Caco-2 (cell line): ENCODE data around the gene ZNF317. TPM values are rescaled to one million over a fixed set of nuclear protein-coding genes. Genes with fewer than 3 reads are reported as not detected.
A peak's percentile ranks its signal among the peaks of the same experiment; 100 is the strongest.

Experiments used
- Bru-seq: library from RNA; stranded (reverse); fragments of 400-500 nt; gene quantifications from one replicate; lab custom pipeline; 2021; lab: Mats Ljungman, UMichigan
- BruChase-seq, 2 experiments: library from RNA; stranded (reverse); fragments of 400-500 nt; gene quantifications; one replicate each; lab custom pipeline; 2021; lab: Mats Ljungman, UMichigan
- BruUV-seq: library from RNA; stranded (reverse); fragments of 400-500 nt; replicated peaks from 2 replicates; lab custom pipeline; 2021; lab: Mats Ljungman, UMichigan
- CTCF ChIA-PET: fragments of 300-600 bp; sonication (Branson Sonifier 250); formaldehyde crosslinking; loops from one replicate; lab custom pipeline; 2022; ENCODE audit warnings: antibody characterized with exemption; lab: Charles Lee
- POLR2A ChIA-PET: fragments of 300-600 bp; sonication (Branson Sonifier 250); formaldehyde crosslinking; loops from one replicate; lab custom pipeline; 2022; ENCODE audit warnings: antibody characterized with exemption; lab: Charles Lee
- DNase-seq, 2 experiments: peaks; one replicate each; pipeline versions ENCODE4 v3.0.0 to v3.0.0-alpha.2; 2020 to 2022
- H3K27me3 ChIP-seq: replicated peaks from 2 replicates; pipeline ENCODE4 v1.6.0; 2011; ENCODE audit warnings: low read length; ENCODE audit not compliant: control insufficient read depth, insufficient read depth
- H3K36me3 ChIP-seq: 2 replicates; pipeline ENCODE4 v1.5.1; 2011; ENCODE audit warnings: low read length; ENCODE audit not compliant: control insufficient read depth, insufficient read depth
- H3K4me1 ChIP-seq: fragments of 250-450 bp; sonication (Bioruptor Pico); 2 replicates; pipeline ENCODE4 v1.5.1; 2020; ENCODE audit warnings: mild to moderate bottlenecking
- H3K4me3 ChIP-seq: 2 replicates; pipeline ENCODE4 v1.5.1; 2011; ENCODE audit warnings: low read depth, mild to moderate bottlenecking, control low read depth, low read length
- H3K9me3 ChIP-seq: fragments of 250-450 bp; sonication (Bioruptor Pico); 2 replicates; pipeline ENCODE4 v1.5.1; 2020; ENCODE audit warnings: mild to moderate bottlenecking, moderate library complexity
- H3K27ac Mint-ChIP-seq: one replicate; pipeline ENCODE4 v1.8.0; 2022; ENCODE audit warnings: mixed read lengths; ENCODE audit not compliant: unreplicated experiment
- H3K27me3 Mint-ChIP-seq: one replicate; pipeline ENCODE4 v1.8.0; 2022; ENCODE audit warnings: mixed read lengths; ENCODE audit not compliant: insufficient read depth, unreplicated experiment
- H3K36me3 Mint-ChIP-seq: one replicate; pipeline ENCODE4 v1.8.0; 2022; ENCODE audit warnings: mild to moderate bottlenecking, mixed read lengths; ENCODE audit not compliant: insufficient read depth, unreplicated experiment
- H3K4me1 Mint-ChIP-seq: one replicate; pipeline ENCODE4 v1.8.0; 2022; ENCODE audit warnings: low read depth, mixed read lengths; ENCODE audit not compliant: unreplicated experiment
- H3K4me3 Mint-ChIP-seq: one replicate; pipeline ENCODE4 v1.8.0; 2022; ENCODE audit warnings: mild to moderate bottlenecking, moderate library complexity, mixed read lengths; ENCODE audit not compliant: unreplicated experiment
- H3K9me3 Mint-ChIP-seq: one replicate; pipeline ENCODE4 v1.8.0; 2022; ENCODE audit warnings: mixed read lengths; ENCODE audit not compliant: unreplicated experiment
- CTCF ChIP-seq, 2 experiments: fragments of 200-600 bp in 1 of 2; IDR thresholded peaks; 1 replicate in 1 of 2; 2 replicates in 1 of 2; pipeline versions ENCODE4 v1.5.1 to v1.8.0; 2011 to 2022; ENCODE audit warnings: antibody characterized with exemption in 1 of 2, control low read depth in 1 of 2, inconsistent platforms in 1 of 2, low read depth in 1 of 2, low read length in 1 of 2, mild to moderate bottlenecking in 1 of 2, moderate library complexity in 1 of 2; ENCODE audit not compliant: insufficient read depth in 1 of 2, severe bottlenecking in 1 of 2, unreplicated experiment in 1 of 2
- intact Hi-C: fragments of 100-400 bp; cut with micrococcal nuclease; formaldehyde crosslinking; loops from one replicate; pipeline ENCODE4 v1.10.0; 2022; ENCODE audit not compliant: unreplicated experiment
- long read RNA-seq: library from polyadenylated mRNA; stranded (forward); transcript quantifications from one replicate; pipeline ENCODE4 v2.0.0, GENCODE V29; 2022
- total RNA-seq: library from RNA; stranded (reverse); gene quantifications from 2 replicates; pipeline ENCODE4 v1.2.3, GENCODE V29; 2022

Gene ZNF317
- 33.7 and 35.2 TPM in 2 replicates for total RNA-seq
- Bru-seq, nascent RNA = percentile 92 among the genes with signal in this experiment
- BruChase-seq, experiment 1, labeled RNA remaining after a 2-hour chase = percentile 91 among the genes with signal in this experiment
- BruChase-seq, experiment 2, labeled RNA remaining after a 6-hour chase = percentile 85 among the genes with signal in this experiment
- long read RNA-seq, full-length matches to known transcripts = 34 of 47 reads
- long read RNA-seq, partial matches to known transcripts = 2 of 47 reads
- long read RNA-seq, other reads (novel, unspliced or antisense) = 11 of 47 reads

- no peaks in the 10 kb centered on the region for H3K27me3 Mint-ChIP-seq
- CTCF ChIA-PET = no interaction called here
- peaks cover 42% of the 10 kb centered on the region for H3K36me3 Mint-ChIP-seq
- peak within 1 kb of the TSS; percentile 100 for H3K27ac Mint-ChIP-seq
- H3K4me1 Mint-ChIP-seq = peaks cover 6% of the 10 kb centered on the region
- POLR2A ChIA-PET = no interaction called here
- Histone ChIP-seq H3K9me3 (peaks cover 25% of the 10 kb centered on the region), H3K27me3 (no peaks in the 10 kb centered on the region), H3K4me1 (0 out of 2 replicates have a peak, but pooled peaks cover 7% of the 10 kb centered on the region), H3K4me3 (peak within 1 kb of the TSS; percentile 91), H3K36me3 (no peaks in the 10 kb centered on the region; the same call in 1 of the 2 replicates)
- no peak for TF ChIP-seq CTCF (IDR thresholded peaks at IDR 0.05; ENCODE audit: insufficient read depth in 1 of 2, low read depth in 1 of 2, low read length in 1 of 2, severe bottlenecking in 1 of 2, unreplicated experiment in 1 of 2)
- BruUV-seq = no TSS peak
- peaks cover 19% of the 10 kb centered on the region for H3K9me3 Mint-ChIP-seq
- intact Hi-C loops = no loop called here
- peak; percentile 88 to 91 for DNase-seq
- H3K4me3 Mint-ChIP-seq = peak within 1 kb of the TSS; percentile 100
These were observed at the start of gene ZNF317 for GRCh38 chr19:9140159-9140874. Gene ZNF317, plus strand, starts transcription at chr19:9140397. Its CDS starts 15,620 bp downstream, at chr19:9156017.

GRCh38 chr19:9107375-9107774, 32.8 kb upstream of the ZNF317 start, which contains the start of gene OR7G2:
Gene OR7G2, minus strand, starts transcription at chr19:9107475. Its CDS starts 4,232 bp downstream, at chr19:9103243.
- Mint-ChIP-seq H3K27me3 (peaks cover 5% of the 10 kb centered on the region), H3K4me3 (no peak within 1 kb of the TSS), H3K27ac (no peak within 1 kb of the TSS), H3K36me3 (no peaks in the 10 kb centered on the region), H3K4me1 (no peaks in the 10 kb centered on the region), H3K9me3 (peaks cover 9% of the 10 kb centered on the region)
- BruUV-seq = no TSS peak
- no peak for TF ChIP-seq CTCF (IDR thresholded peaks at IDR 0.05; ENCODE audit: insufficient read depth in 1 of 2, low read depth in 1 of 2, low read length in 1 of 2, severe bottlenecking in 1 of 2, unreplicated experiment in 1 of 2)
- CTCF ChIA-PET = no interaction called here
- no peak for DNase-seq
- Histone ChIP-seq H3K36me3 (no peaks in the 10 kb centered on the region), H3K4me3 (no peak within 1 kb of the TSS), H3K27me3 (no peaks in the 10 kb centered on the region), H3K4me1 (no peaks in the 10 kb centered on the region), H3K9me3 (no peaks in the 10 kb centered on the region)
- intact Hi-C loops = no loop called here
- POLR2A ChIA-PET = no interaction called here

- H3K4me1 ChIP-seq = no peaks in the 10 kb centered on the region
- Mint-ChIP-seq H3K4me1 (no peaks in the 10 kb centered on the region), H3K4me3 (no peak overlapping the region), H3K36me3 (no peaks in the 10 kb centered on the region), H3K27ac (no peak overlapping the region), H3K9me3 (peaks cover 9% of the 10 kb centered on the region), H3K27me3 (no peaks in the 10 kb centered on the region)
- no TSS peak for BruUV-seq
- no peak overlapping the region for H3K4me3 ChIP-seq
- no peaks in the 10 kb centered on the region for H3K9me3 ChIP-seq
- CTCF ChIA-PET = no interaction called here
- TF ChIP-seq CTCF (IDR thresholded peaks at IDR 0.05; ENCODE audit: insufficient read depth in 1 of 2, low read depth in 1 of 2, low read length in 1 of 2, severe bottlenecking in 1 of 2, unreplicated experiment in 1 of 2) = no peak
- POLR2A ChIA-PET = no interaction called here
- no peaks in the 10 kb centered on the region for H3K36me3 ChIP-seq
- DNase-seq = no peak
- intact Hi-C loops = no loop called here
- H3K27me3 ChIP-seq = no peaks in the 10 kb centered on the region
These were observed 30.2 kb upstream of the ZNF317 start for GRCh38 chr19:9109959-9110358.
